K562 (cell line): Measurements from ENCODE around the gene MRTFB. TPM values are rescaled to one million over a fixed set of nuclear protein-coding genes. Genes with fewer than 3 reads are reported as not detected.

ENCODE experiments used
- ATAC-seq: fragments of 200-7000 bp; cut with Tn5 transposase; 3 replicates; pipeline ENCODE4 v1.9.1; 2020; ENCODE audit warnings: moderate library complexity
- BruUV-seq: library from RNA; stranded (reverse); fragments of 400-500 nt; replicated peaks from 2 replicates; lab custom pipeline; 2021; lab: Mats Ljungman, UMichigan
- CTCF ChIA-PET: fragments of 300-600 bp; formaldehyde crosslinking; extraction: SDS; loops from one replicate; lab custom pipeline; 2021; ENCODE audit warnings: low intra/inter-chr PET ratio; lab: Yijun Ruan, JAX
- POLR2A ChIA-PET: fragments of 300-600, 350-650 bp; sonication (Branson Sonifier 250); formaldehyde crosslinking; extraction: SDS; loops from one replicate; lab custom pipeline; 2021; ENCODE audit warnings: antibody characterized with exemption, inconsistent platforms; lab: Yijun Ruan, JAX
- DNase-seq, 4 experiments: peaks; one replicate each; pipeline versions ENCODE4 v3.0.0 to v3.0.0-alpha.2; 2011 to 2018; ENCODE audit warnings: low spot score in 3 of 4, mixed read lengths in 3 of 4; ENCODE audit errors: extremely low read depth in 1 of 4
- FAIRE-seq: peaks from 2 replicates; lab custom pipeline; 2011; peaks lifted over from hg19 to GRCh38; lab: Jason Lieb, UNC
- H2AFZ ChIP-seq: 2 replicates; pipeline ENCODE4 v1.6.0; 2011; ENCODE audit warnings: low read depth, low read length, control low read depth, inconsistent platforms
- H3K27ac ChIP-seq: fragments of 200-600 bp; 3 replicates; pipeline ENCODE4 v1.8.0; 2011; ENCODE audit warnings: low read depth, mild to moderate bottlenecking, control low read depth, inconsistent platforms, low read length, moderate library complexity, mixed read lengths; ENCODE audit errors: extremely low read depth
- H3K27me3 ChIP-seq, 2 experiments: fragments of 300-600 bp in 1 of 2; 2 replicates in 1 of 2; 3 replicates in 1 of 2; pipeline versions ENCODE4 v1.6.0 to v1.8.0; 2011; ENCODE audit warnings: inconsistent platforms in 2 of 2, low read length in 2 of 2, mild to moderate bottlenecking in 1 of 2, mixed read lengths in 1 of 2, moderate library complexity in 1 of 2; ENCODE audit not compliant: control insufficient read depth in 2 of 2, insufficient read depth in 2 of 2
- H3K36me3 ChIP-seq: fragments of 300-600 bp; 3 replicates; pipeline ENCODE4 v1.8.0; 2011; ENCODE audit warnings: mild to moderate bottlenecking, low read length, inconsistent platforms; ENCODE audit not compliant: control insufficient read depth, insufficient read depth
- H3K4me1 ChIP-seq, 2 experiments: fragments of 200-600 bp in 1 of 2; replicated peaks in 1 of 2; 2 replicates in 1 of 2; 3 replicates in 1 of 2; pipeline versions ENCODE4 v1.5.1 to v1.8.0; 2011; ENCODE audit warnings: inconsistent platforms in 2 of 2, low read length in 2 of 2, mild to moderate bottlenecking in 1 of 2, mixed read lengths in 1 of 2, moderate library complexity in 1 of 2; ENCODE audit not compliant: control insufficient read depth in 2 of 2, insufficient read depth in 2 of 2
- H3K4me2 ChIP-seq: 2 replicates; pipeline ENCODE4 v1.6.1; 2011; ENCODE audit warnings: low read length, control low read depth, inconsistent platforms, mixed read lengths; ENCODE audit not compliant: insufficient read depth
- H3K4me3 ChIP-seq: fragments of 200-600 bp; sonication (generic), shearing (Covaris generic); 2 replicates; pipeline ENCODE4 v1.5.1; 2016; ENCODE audit warnings: control low read depth, inconsistent platforms
- H3K79me2 ChIP-seq: fragments of 200-600 bp; 3 replicates; pipeline ENCODE4 v1.8.0; 2011; ENCODE audit warnings: low read length, inconsistent platforms; ENCODE audit not compliant: control insufficient read depth, insufficient read depth
- H3K9ac ChIP-seq, 2 experiments: 2 replicates each; pipeline versions ENCODE4 v1.6.0 to v1.6.1; 2011; ENCODE audit warnings: low read depth in 2 of 2, low read length in 2 of 2, control low read depth in 1 of 2, inconsistent platforms in 1 of 2, mild to moderate bottlenecking in 1 of 2, mixed read lengths in 1 of 2; ENCODE audit not compliant: insufficient read depth in 1 of 2
- H3K9me1 ChIP-seq: one replicate; pipeline ENCODE4 v1.6.0; 2011; ENCODE audit warnings: inconsistent platforms, mild to moderate bottlenecking, low read length, moderate library complexity; ENCODE audit not compliant: control insufficient read depth, insufficient read depth
- H3K9me3 ChIP-seq: replicated peaks from 2 replicates; pipeline ENCODE4 v1.5.1; 2011; ENCODE audit warnings: low read depth, low read length, inconsistent platforms; ENCODE audit not compliant: control insufficient read depth, insufficient read depth
- H4K20me1 ChIP-seq: replicated peaks from 2 replicates; pipeline ENCODE4 v1.6.1; 2011; ENCODE audit warnings: low read length, inconsistent platforms, mixed read lengths; ENCODE audit not compliant: control insufficient read depth, insufficient read depth
- ATF1 ChIP-seq, 2 experiments: fragments of 450-650 bp in 1 of 2; IDR thresholded peaks; 2 replicates each; pipeline ENCODE4 v1.6.1; 2016; ENCODE audit warnings: missing compliant biosample characterization in 1 of 2, missing genetic modification characterization in 1 of 2
- CBX5 ChIP-seq: IDR thresholded peaks from 2 replicates; pipeline ENCODE4 v1.6.1; 2014; ENCODE audit warnings: low read depth, borderline replicate concordance
- DPF2 ChIP-seq: fragments of 450-650 bp; IDR thresholded peaks from 2 replicates; pipeline ENCODE4 v1.6.1; 2016
- KAT8 ChIP-seq: fragments of 450-650 bp; IDR thresholded peaks from 2 replicates; pipeline ENCODE4 v1.6.1; 2016; ENCODE audit warnings: low read depth, mild to moderate bottlenecking
- POU5F1 ChIP-seq: fragments of 150-350 bp; IDR thresholded peaks from 2 replicates; pipeline ENCODE4 v1.6.1; 2014; ENCODE audit warnings: borderline replicate concordance, low read length, low read depth, mild to moderate bottlenecking; ENCODE audit not compliant: partially characterized antibody
- RBM34 ChIP-seq: fragments of 200-400 bp; formaldehyde crosslinking; IDR thresholded peaks from 2 replicates; pipeline ENCODE4 v1.6.1; 2018; ENCODE audit warnings: low read length, borderline replicate concordance; ENCODE audit not compliant: insufficient read depth
- RNF219 ChIP-seq: fragments of 250-450 bp; sonication (Bioruptor Pico); IDR thresholded peaks from 2 replicates; pipeline ENCODE4 v1.5.0; 2022; ENCODE audit warnings: mild to moderate bottlenecking
- SMARCE1 ChIP-seq: fragments of 450-650 bp; IDR thresholded peaks from 2 replicates; pipeline ENCODE4 v1.7.1; 2016; ENCODE audit warnings: mild to moderate bottlenecking
- ZNF12 ChIP-seq: sonication (generic); formaldehyde crosslinking; IDR thresholded peaks from 2 replicates; pipeline ENCODE4 v1.4.0; 2020; ENCODE audit warnings: mild to moderate bottlenecking, missing genetic modification reagents
- ZNF24 ChIP-seq: fragments of 450-650 bp; IDR thresholded peaks from 2 replicates; pipeline ENCODE4 v1.6.1; 2016
- in situ Hi-C: fragments of 300-500 bp; cut with MboI; formaldehyde crosslinking; loops from 4 replicates; pipeline ENCODE4 v1.15.0; 2018; ENCODE audit warnings: inconsistent platforms, mixed read lengths
- intact Hi-C: fragments of 100-400 bp; cut with micrococcal nuclease; formaldehyde crosslinking; loops from 2 replicates; pipeline ENCODE4 v1.14.2; 2022
- polyA plus RNA-seq, 8 experiments: library from polyadenylated mRNA; depleted of rRNA in 4 of 8; stranded (reverse) in 5 of 8; unstranded in 3 of 8; fragments of >200 nt; fragmentation: Nextera tagmentation in 2 of 8; fragmentation: Illumina TruSeq in 1 of 8; extraction: Ambion mirVana in 2 of 8; extraction: Trizol in 1 of 8; gene quantifications; 2 replicates each; pipeline versions ENCODE4 v1.2.1 to v1.2.3, GENCODE V29; 2011 to 2014; ENCODE audit warnings: inconsistent platforms in 1 of 8, missing spikeins in 1 of 8
- total RNA-seq, 7 experiments: library from RNA; depleted of rRNA in 6 of 7; stranded (reverse); fragments of >200 nt in 6 of 7; fragmentation: Illumina TruSeq in 2 of 7; extraction: Trizol in 2 of 7; gene quantifications; 2 replicates each; pipeline versions ENCODE4 v1.2.1 to v1.2.3, GENCODE V29; 2011 to 2021; ENCODE audit warnings: low replicate concordance in 1 of 7
- TF ChIP-seq, protein P1 (sequence below): fragments of 250-450 bp; sonication (Bioruptor Pico); IDR thresholded peaks from 2 replicates; pipeline ENCODE4 v1.4.0; 2020; ENCODE audit warnings: mild to moderate bottlenecking

MRTFB gene
- total and polyA plus RNA-seq, 9 of the 15 experiments (the other 6 are each of a cell fraction or from before 2014, with no cell fraction given) = 2.2 to 12.7 (median 7.0) TPM

GRCh38 chr16:14196539-14196938 is 125.4 kb downstream of the MRTFB start (continued):
- no peak for TF ChIP-seq RNF219
- no peak for TF ChIP-seq CBX5
- no peak for TF ChIP-seq DPF2
- TF ChIP-seq KAT8 = no peak
- TF ChIP-seq ZNF12 (CRISPR knock-in tag) = no peak
- no peak for TF ChIP-seq RBM34

- H2AFZ ChIP-seq = no peak overlapping the region
- no peaks in the 10 kb centered on the region for H3K79me2 ChIP-seq
- H3K4me1 ChIP-seq = no peaks in the 10 kb centered on the region
- CTCF ChIA-PET = no interaction called here
- no peak overlapping the region for H3K4me3 ChIP-seq
- H3K9me3 ChIP-seq = no peaks in the 10 kb centered on the region
- DNase-seq (no peak), ATAC-seq (no peak)
- H3K9ac ChIP-seq = no peak overlapping the region
- no peak overlapping the region for H3K27ac ChIP-seq
- in situ Hi-C loops = no loop called here
- H3K27me3 ChIP-seq = no peaks in the 10 kb centered on the region
- BruUV-seq = no TSS peak
- H4K20me1 ChIP-seq = no peaks in the 10 kb centered on the region
- no peaks in the 10 kb centered on the region for H3K36me3 ChIP-seq
- H3K4me2 ChIP-seq = no peak overlapping the region
- POLR2A ChIA-PET = no interaction called here
- TF ChIP-seq, protein P1, sequence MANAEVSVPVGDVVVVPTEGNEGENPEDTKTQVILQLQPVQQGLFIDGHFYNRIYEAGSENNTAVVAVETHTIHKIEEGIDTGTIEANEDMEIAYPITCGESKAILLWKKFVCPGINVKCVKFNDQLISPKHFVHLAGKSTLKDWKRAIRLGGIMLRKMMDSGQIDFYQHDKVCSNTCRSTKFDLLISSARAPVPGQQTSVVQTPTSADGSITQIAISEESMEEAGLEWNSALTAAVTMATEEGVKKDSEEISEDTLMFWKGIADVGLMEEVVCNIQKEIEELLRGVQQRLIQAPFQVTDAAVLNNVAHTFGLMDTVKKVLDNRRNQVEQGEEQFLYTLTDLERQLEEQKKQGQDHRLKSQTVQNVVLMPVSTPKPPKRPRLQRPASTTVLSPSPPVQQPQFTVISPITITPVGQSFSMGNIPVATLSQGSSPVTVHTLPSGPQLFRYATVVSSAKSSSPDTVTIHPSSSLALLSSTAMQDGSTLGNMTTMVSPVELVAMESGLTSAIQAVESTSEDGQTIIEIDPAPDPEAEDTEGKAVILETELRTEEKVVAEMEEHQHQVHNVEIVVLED = no peak
- TF ChIP-seq ATF1 (CRISPR knock-in tag; IDR thresholded peaks at IDR 0.05) (no peak), ATF1 (tag; IDR thresholded peaks at IDR 0.05) (no peak), SMARCE1 (no peak), POU5F1 (no peak), ZNF24 (no peak)
- TF ChIP-seq, all 486 proteins: peak for 0
- no peaks in the 10 kb centered on the region for H3K9me1 ChIP-seq
- FAIRE-seq = no peak
- intact Hi-C loops = no loop called here
Measured at GRCh38 chr16:14198012-14198411, 126.9 kb downstream of the MRTFB start.
